Vagina (tissue), 2 donors: ENCODE measurements around the gene KCNQ4.

ENCODE experiments used
- POLR2A ChIP-seq, 2 donors: fragments of 450-650 bp; IDR thresholded peaks; one replicate each; pipeline ENCODE4 v1.6.1; 2017; ENCODE audit warnings: antibody characterized with exemption in 2 of 2, mild to moderate bottlenecking in 2 of 2, moderate library complexity in 2 of 2
- POLR2AphosphoS5 ChIP-seq, 2 donors: sonication (generic); formaldehyde crosslinking; IDR thresholded peaks; one replicate each; pipeline ENCODE4 v1.9.0; 2017; ENCODE audit warnings: antibody characterized with exemption in 2 of 2, mild to moderate bottlenecking in 2 of 2, low read depth in 1 of 2; ENCODE audit not compliant: insufficient read depth in 1 of 2
- TF ChIP-seq, protein P1 (sequence below), 3 experiments: fragments of 450-650 bp in 2 of 3; fragments of 200-600 bp in 1 of 3; sonication (generic) in 1 of 3; IDR thresholded peaks; one replicate each; pipeline ENCODE4 v1.5.1; 2017 to 2019; ENCODE audit warnings: antibody characterized with exemption in 3 of 3, mild to moderate bottlenecking in 2 of 3, moderate library complexity in 2 of 3

DNA sequence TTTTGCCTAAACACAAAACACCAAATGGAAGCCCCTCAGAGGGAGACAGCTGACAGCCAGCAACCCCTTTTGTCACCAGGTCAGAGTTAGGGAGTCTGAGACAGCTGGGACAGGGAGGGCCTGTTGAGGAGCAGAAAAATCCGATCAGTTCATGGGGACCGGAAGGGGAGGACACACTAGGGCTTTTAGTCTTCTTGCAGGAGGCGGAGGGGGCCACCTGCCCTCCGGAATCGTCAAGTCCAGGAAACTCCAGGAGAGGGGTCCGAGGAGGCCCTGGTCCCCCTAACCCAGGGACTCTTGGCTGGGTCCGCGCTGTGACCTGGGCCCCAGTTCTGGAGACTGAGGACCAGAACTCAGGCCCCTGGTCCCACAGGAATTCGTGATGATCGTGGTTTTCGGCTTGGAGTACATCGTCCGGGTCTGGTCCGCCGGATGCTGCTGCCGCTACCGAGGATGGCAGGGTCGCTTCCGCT, 34.2 kb downstream of the KCNQ4 start:
- TF ChIP-seq, protein P1, sequence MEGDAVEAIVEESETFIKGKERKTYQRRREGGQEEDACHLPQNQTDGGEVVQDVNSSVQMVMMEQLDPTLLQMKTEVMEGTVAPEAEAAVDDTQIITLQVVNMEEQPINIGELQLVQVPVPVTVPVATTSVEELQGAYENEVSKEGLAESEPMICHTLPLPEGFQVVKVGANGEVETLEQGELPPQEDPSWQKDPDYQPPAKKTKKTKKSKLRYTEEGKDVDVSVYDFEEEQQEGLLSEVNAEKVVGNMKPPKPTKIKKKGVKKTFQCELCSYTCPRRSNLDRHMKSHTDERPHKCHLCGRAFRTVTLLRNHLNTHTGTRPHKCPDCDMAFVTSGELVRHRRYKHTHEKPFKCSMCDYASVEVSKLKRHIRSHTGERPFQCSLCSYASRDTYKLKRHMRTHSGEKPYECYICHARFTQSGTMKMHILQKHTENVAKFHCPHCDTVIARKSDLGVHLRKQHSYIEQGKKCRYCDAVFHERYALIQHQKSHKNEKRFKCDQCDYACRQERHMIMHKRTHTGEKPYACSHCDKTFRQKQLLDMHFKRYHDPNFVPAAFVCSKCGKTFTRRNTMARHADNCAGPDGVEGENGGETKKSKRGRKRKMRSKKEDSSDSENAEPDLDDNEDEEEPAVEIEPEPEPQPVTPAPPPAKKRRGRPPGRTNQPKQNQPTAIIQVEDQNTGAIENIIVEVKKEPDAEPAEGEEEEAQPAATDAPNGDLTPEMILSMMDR (IDR thresholded peaks at IDR 0.05), result no peak
- TF ChIP-seq POLR2AphosphoS5 (IDR thresholded peaks at IDR 0.05; ENCODE audit: insufficient read depth in 1 of 2, low read depth in 1 of 2), result no peak
- TF ChIP-seq POLR2A (IDR thresholded peaks at IDR 0.05), result no peak
